ENCODE data around the gene GBF1.

- no peak for TF ChIP-seq CTCF (IDR thresholded peaks at IDR 0.05)
- no peak for TF ChIP-seq POLR2A (IDR thresholded peaks at IDR 0.05)
- no peak for TF ChIP-seq EP300 (IDR thresholded peaks at IDR 0.05)
Observed at GRCh38 chr10:102401735-102402511, 156.6 kb downstream of the GBF1 start.

Measured in stomach (tissue), 4 donors.